Endothelial cell of umbilical vein (primary cell): ENCODE results near the gene KCNIP3.

Source experiments
- CTCF ChIP-seq, 2 donors: IDR thresholded peaks; 1 replicate in 1 of 2; 2 replicates in 1 of 2; pipeline ENCODE4 v1.5.1; 2011; ENCODE audit warnings: low read length in 2 of 2, mild to moderate bottlenecking in 2 of 2, moderate library complexity in 2 of 2, control low read depth in 1 of 2, inconsistent platforms in 1 of 2, low read depth in 1 of 2; ENCODE audit not compliant: insufficient read depth in 1 of 2; ENCODE audit errors: extremely low read depth in 1 of 2
- EZH2 ChIP-seq: IDR thresholded peaks from 2 replicates; pipeline ENCODE4 v1.6.1; 2012; ENCODE audit warnings: borderline replicate concordance, low read depth, mild to moderate bottlenecking, moderate library complexity, low read length, inconsistent platforms; ENCODE audit not compliant: severe bottlenecking

GRCh38 chr2:95357717-95358280 is 60.7 kb downstream of the KCNIP3 start:
- no peak for TF ChIP-seq CTCF (IDR thresholded peaks at IDR 0.05; ENCODE audit: extremely low read depth in 1 of 2, insufficient read depth in 1 of 2, low read depth in 1 of 2, low read length in 2 of 2)
- no peak for TF ChIP-seq EZH2
